LNCaP clone FGC (cell line): Measurements from ENCODE around the gene MAPK13.

ENCODE experiments used
- DNase-seq: peaks from one replicate; pipeline ENCODE4 v3.0.0-alpha.2; 2011; ENCODE audit warnings: low read depth
- H3K4me3 ChIP-seq: 2 replicates; pipeline ENCODE4 v1.5.1; 2011; ENCODE audit warnings: mild to moderate bottlenecking, low read depth, low read length, control low read depth
- TF ChIP-seq, protein P1 (sequence below): IDR thresholded peaks from 2 replicates; pipeline ENCODE4 v1.5.1; 2012; ENCODE audit warnings: mild to moderate bottlenecking; ENCODE audit not compliant: control insufficient read depth, insufficient read depth; ENCODE audit errors: extremely low read depth

The MAPK13 gene

DNA sequence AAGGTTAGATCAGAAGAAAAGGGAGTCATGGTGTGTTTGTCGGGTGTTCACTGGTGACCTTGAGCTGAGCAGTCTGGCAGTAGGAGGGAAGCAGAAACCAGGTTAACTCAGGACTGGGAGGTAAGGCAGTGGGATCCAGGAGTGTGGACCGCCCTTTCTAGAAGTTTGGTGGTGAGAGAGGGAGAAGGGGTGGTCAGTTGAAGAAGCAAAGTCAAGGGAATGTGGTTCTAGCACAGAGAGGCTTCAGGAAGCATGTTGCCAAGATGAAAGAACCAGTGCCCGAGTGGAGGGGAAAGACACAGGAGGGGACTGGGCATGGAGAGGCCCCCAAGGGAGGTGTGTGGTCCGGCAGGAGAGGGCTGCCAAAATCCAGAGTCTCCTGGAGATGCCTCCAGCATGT is 3.6 kb downstream of the MAPK13 start:
- TF ChIP-seq, protein P1, sequence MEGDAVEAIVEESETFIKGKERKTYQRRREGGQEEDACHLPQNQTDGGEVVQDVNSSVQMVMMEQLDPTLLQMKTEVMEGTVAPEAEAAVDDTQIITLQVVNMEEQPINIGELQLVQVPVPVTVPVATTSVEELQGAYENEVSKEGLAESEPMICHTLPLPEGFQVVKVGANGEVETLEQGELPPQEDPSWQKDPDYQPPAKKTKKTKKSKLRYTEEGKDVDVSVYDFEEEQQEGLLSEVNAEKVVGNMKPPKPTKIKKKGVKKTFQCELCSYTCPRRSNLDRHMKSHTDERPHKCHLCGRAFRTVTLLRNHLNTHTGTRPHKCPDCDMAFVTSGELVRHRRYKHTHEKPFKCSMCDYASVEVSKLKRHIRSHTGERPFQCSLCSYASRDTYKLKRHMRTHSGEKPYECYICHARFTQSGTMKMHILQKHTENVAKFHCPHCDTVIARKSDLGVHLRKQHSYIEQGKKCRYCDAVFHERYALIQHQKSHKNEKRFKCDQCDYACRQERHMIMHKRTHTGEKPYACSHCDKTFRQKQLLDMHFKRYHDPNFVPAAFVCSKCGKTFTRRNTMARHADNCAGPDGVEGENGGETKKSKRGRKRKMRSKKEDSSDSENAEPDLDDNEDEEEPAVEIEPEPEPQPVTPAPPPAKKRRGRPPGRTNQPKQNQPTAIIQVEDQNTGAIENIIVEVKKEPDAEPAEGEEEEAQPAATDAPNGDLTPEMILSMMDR: no peak
- H3K4me3 ChIP-seq: no peak overlapping the region
- no peak for DNase-seq

DNA sequence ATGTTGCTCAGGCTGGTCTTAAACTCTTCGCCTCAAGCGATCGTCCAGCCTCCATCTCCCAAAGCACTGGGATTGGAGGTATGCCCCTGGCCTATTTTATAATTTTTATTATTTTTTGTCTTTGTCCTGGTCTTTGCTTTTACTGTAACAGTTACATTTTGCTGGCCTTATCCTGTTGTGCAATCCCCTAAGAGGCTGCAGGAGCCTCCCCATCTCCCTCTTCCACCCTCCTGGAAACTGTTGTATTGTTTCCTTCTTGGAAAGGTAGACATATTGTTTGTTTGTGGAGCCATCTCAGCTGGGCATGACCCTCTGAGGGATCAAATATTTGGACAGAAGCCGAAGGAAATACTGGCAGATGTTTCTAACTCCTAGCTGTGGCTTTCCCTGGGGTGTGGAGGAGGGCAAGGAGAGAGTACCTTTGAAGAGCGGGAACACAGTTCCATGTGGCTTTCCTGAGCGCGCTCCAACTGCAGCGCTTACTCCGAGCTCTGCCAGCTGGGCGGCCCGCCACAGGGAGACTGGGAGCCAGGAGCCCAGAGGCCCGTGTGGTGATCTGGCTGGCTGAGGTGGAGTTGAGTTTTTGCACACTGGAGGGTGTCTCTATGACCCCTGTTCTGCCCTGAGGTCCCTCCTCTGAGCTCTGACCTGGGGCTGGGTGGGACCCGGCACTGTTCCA is 4.9 kb downstream of the MAPK13 start:
- TF ChIP-seq, protein P1: no peak
- DNase-seq: no peak
- no peak overlapping the region for H3K4me3 ChIP-seq

- H3K4me3 ChIP-seq: no peak overlapping the region
- no peak for DNase-seq
- TF ChIP-seq, protein P1: no peak
Measured at GRCh38 chr6:36136034-36136433, 5.7 kb downstream of the MAPK13 start.

GRCh38 chr6:36136551-36136950 is 6.2 kb downstream of the MAPK13 start:
- no peak for DNase-seq
- TF ChIP-seq, protein P1: no peak
- no peak overlapping the region for H3K4me3 ChIP-seq

GRCh38 chr6:36138667-36139066 is 8.4 kb downstream of the MAPK13 start:
- no peak for DNase-seq
- H3K4me3 ChIP-seq: no peak overlapping the region
- TF ChIP-seq, protein P1: no peak

DNA sequence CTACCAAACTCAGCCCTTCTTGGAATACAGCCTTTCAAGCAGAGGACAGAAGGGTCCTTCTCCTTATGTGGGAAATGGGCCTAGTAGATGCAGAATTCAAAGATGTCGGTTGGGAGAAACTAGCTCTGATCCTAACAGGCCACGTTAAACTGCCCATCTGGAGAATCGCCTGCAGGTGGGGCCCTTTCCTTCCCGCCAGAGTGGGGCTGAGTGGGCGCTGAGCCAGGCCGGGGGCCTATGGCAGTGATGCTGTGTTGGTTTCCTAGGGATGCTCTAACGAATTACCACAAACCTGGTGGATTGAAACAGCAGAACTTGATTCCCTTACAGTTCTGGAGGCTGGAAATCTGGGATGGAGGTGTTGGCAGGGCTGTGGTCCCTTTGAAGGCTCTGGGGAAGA is 9.1 kb downstream of the MAPK13 start:
- TF ChIP-seq, protein P1: no peak
- H3K4me3 ChIP-seq: no peak overlapping the region
- DNase-seq: no peak
